Right kidney (tissue), 1 donor: Measurements from ENCODE around the gene CTCFL.

Source experiments
- DNase-seq: peaks from one replicate; pipeline ENCODE4 v3.0.0-alpha.2; 2016

CTCFL gene

DNA sequence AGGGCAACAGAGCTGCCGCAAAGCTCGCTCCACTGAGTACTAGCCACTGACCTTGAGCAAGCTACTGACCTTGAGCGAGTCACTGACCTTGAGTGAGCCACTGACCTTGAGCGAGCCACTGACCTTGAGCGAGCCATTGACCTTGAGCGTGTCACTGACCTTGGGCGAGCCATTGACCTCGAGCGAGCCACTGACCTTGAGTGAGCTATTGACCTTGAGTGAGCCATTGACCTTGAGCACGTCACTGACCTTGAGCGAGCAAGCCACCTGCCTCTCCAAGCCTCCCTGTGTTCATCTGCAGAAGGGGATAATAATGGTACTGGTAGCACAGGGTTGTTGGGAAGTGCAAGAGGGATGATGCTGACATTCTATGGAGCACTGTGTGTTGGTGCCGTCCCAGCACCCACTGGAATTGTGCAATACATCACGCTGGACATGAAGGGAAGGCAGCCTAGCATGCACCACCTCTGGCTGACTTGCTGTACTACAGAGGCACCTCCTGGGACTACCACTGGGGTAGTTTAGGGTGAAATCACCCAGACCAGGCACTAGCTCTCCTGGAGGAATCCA lies 60.2 kb downstream of the CTCFL start:
- DNase-seq = no peak

DNA sequence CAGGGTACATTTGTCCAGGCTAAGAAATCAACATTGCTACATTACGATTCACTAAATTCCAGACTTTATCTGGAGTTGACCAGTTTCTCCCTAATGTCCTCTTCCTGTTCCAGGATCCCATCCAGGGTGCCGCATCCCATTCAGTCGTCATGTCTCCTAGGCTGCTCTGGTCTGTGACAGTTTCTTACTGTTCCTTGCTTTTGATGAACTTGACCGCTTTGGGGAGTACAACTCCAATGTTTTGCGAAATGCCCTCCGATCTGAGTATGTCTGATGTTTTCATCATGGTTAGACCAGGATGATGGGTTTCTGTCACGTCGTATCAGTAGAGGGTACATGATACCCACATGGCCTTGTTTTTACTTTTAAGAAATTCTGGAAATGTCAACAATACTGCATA lies 62.2 kb downstream of the CTCFL start:
- DNase-seq = no peak

DNA sequence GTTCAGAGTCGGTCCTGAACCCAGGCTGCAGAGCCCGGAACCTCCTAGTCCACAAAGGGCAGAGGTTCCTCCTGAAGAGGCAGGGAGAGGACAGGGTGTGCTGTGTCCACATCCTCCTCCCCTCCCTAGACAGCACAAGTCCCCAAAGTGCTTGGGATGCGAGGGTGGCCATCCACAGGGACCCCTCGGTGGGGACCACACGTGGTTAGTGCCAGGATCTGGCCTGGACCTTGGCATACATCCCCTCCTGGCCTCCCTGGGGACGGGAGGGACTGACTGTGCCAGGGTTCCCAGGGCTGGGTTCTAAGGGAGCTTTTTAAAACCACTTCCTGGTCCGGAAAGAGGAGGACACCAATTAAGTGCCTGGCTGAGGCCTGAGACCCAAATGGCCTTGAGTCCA lies 63.2 kb downstream of the CTCFL start:
- no peak for DNase-seq

DNA sequence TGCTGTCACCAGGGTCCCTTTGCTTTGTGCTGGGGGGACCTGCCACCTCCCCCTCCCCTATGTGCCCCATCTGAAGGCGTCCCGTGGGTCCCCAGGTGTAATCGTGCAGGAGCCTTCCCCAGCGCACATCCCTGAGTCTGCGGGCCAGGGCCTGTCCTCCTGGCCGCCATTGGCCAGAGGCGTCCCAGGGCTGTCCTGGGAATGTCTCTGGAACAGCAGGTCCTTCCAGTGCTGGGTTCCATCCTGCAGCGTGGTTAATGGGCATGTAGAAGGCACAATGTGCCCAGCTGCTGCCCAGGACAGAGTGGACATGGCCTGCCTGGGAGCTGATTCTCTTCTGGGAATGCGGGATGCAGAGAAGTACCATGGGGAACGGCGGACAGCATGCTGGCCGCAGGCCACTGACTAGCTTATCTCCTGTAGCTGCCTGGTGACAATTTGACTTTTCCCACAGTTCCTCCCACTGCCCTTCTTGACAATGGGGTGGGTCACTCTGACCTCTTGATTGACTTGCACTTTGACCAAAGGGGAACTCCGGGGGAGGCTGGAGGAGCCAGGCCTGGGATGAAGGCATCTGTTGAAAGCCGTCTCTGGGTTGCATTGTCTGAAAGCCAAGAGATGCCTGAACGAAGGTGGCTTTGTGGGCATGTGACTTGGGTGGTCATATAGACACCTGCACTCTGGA lies 64.0 kb downstream of the CTCFL start:
- DNase-seq = no peak

DNA sequence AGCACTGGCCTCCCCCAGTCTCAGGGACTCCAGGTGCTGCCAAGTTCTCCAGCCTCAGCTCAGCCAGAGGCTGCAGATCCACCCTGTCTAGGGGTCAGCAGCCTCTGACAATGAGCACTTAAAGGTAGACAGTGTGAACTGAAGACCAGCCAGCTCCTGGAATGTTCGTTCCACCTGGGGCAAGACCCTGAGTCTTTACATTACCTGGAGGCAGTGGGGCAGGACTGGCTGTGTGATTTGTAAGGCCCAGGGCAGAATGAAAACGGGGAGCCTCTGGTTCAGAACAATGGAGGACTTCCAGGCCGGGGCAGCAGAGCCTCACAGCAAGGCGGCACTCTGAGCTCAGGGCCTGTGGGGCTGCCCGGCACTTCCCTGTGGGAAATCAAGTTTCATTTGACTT lies 65.0 kb downstream of the CTCFL start:
- no peak for DNase-seq

DNA sequence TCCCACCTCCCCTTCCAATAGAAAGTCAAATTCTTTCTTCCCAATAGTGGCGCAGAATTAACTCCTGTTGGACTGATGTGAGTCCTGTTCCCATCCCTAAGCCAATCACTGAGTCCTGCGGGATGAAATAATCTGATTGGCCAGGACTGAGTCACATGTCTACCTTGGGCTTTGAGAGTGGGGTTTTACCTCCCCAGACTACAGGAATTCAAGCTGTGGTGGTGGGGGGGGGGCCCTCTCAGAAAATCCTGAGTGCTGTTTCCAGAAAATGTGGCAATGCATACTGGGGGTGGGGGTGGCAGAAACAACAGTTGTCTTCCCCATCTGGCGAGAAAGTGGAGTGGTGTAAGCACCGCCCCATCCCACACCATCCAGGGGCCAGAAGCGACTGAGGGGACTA lies 65.7 kb downstream of the CTCFL start:
- no peak for DNase-seq

DNA sequence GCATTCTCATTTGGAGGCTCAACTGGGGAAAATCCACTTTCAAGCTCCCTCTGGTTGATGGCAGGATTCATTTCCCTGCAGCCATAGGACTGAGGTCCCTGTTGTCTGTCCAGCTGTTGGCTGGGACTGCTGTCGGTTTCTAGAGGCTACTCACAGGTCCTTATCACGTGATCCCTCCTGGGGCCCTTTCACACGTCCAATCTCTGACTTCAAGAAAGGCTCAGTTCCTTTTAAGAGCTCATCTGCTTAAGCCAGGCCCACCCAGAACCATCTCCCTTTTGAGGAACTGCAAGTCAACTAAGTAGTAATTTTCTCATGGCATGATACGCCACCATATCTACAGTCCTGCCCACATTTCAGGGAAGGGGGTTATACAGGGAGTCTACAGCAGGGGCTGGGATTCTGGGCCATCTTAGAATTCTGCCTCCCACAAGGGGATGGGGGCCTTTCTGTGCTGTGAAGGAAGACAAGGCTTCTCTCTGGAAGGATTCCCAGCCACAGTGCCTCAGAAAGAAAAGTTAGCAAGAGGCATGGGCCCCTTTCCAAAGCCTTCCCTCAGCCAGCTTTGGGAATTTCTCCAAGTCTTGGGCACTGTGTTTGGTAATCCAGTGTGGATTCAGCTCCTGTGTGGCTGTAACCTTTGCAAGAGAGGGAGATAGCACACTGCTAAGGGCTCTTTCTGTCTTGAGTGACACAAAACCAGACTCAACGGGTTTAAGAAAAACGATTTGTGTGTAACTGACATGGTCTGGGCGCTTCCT lies 66.4 kb downstream of the CTCFL start:
- DNase-seq = no peak

DNA sequence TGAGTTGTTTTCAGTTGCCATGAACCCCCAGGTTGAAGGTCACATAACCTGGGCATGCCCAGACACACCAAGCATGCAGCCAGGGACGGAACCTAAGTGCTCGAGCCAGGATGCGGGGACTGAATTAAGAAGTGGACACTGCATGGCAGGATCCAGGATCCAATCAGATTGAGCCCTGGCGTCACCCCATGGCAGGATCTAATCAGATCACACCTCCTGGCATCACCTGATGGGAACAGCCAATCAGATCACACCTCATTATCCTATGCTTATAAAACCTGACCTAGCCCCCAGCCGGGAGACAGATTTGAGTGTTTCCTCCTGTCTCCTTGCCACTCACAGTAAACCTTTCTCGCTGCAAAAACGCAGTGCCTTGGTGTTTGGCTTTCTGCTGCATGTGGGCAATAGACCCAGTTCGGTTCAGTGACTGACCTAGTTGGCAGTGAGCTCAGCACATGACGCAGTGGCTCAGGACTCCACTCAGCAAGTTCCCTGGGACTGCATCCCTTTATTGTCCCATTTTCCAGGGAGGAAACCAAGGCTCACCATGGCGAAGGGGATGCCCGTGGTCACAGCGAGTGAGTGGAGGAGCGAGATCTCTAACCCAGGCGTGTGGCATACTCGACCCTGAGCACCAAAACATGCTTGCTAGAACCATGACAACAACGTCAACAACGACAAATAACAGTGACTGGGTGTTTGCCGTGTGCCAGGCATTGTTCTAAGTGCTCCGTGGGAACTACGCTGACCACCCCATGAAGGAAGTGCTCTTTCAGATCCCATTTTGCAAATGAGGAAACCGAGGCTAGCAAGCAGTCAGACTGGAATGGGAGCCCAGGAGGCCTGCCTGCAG lies 67.5 kb downstream of the CTCFL start:
- DNase-seq = no peak

DNA sequence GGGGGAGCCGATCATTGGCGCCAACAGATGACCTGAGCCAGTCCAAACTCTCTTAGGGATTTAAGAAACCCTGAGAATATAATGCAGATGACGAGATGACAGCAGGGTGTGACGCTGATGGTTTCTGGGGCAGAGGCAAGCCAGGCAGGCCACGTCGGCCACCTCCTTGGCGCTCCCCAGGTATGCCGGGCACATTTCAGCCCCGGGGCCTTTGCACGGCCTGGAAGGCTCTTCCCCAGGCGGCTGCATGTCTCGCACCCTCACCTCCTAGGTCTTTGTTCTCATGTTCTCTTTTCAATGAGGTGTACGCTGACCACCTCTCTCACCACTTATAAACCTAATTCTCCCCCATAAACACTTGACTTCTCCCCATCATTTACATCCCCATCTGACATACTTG lies 68.8 kb downstream of the CTCFL start:
- no peak for DNase-seq

DNA sequence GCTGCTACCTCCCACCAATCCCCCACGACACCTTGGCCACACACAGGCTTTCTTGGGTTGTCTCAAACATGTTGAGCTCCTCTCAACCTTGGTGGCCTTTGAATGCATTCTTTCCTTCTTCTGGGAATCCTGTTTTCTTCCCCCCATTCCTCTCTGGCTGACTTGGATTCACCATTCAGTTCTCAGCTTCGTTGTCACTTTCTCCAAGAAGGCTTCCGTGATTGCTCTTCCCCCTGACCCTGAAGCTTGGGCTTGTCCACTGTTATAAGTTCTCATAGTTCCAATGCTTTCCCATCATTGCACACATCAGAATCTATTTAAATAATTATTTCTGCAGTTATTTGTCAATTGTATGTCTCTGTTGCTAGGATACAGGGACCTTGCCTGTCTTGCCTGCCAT lies 69.6 kb downstream of the CTCFL start:
- DNase-seq = no peak

DNA sequence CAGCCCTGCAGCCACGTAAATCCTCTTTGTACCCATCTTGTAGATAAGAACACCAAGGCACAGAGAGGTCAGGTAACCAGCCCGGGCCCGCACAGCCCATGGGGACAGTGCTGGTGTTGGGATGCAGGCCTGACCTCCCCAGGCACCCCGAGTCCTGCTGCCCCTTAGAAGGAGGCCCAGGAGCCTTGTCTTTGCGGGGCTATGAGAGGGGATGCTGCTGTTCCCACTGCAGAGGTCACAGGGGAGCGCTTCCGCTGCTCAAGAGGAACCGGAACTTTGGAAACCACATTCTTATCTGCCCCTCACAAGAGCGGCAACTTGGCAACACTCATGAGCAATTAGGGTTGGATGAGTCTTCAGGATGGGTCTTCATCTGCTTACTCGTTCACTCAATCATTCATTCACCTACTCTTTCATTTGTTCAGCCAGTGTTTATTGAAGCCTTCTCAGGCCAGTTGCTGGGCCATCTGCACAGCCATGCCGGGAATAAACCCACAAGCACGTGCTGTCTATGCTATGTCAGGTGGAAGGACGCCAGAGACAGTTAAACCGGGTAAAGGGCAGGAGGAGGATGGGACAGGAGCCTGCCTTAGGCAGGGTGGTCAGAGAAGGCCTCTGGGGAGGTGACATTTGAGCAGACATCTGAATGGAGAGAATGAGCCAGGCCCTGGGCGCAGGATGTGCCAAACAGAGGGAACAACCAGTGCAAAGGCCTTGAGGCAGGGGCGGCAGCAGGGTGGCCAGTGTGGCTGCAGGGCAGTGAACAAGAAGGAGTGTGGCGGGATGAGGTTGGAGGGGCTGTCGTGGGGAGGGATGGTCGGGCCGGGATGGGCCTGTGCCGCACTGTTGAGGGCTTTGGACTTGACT lies 72.9 kb downstream of the CTCFL start:
- DNase-seq = no peak

DNA sequence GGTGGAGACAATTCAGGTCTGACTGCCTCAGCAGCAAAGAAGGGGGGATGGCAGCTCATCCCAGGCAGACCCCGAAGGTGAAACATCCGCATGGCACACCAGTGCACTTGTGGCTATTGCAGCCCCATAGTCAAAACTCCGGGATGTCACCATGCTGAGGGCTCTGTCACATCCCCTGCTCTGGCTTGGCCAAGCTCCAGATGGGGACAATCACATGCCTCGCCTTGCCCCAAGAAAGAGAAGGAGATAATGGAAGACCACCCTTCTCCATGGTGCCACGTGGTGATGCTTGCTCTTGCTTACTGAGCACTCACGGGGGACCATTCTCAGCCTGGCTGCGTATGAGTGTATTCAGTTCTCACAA lies 73.5 kb downstream of the CTCFL start:
- DNase-seq = no peak

DNA sequence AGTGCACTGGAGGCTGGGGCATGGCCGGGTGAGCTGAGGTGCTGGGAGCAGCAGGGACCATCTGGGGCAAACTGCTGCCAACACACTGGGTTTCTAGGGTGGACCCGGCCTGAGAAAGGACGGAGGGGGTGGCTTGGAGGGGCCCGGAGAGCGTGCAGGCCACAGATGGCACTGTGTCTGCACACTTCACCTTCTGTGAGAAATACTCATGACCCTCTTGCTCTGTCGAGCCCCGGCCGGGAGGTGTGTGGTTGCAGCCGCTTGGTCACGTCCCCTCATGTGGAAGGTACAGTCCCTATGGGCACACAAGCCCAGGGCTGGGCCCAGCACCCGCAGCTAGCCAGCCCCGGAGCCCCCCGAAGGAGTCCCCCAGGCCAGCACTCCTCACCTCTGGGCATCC lies 74.0 kb downstream of the CTCFL start:
- DNase-seq = no peak

DNA sequence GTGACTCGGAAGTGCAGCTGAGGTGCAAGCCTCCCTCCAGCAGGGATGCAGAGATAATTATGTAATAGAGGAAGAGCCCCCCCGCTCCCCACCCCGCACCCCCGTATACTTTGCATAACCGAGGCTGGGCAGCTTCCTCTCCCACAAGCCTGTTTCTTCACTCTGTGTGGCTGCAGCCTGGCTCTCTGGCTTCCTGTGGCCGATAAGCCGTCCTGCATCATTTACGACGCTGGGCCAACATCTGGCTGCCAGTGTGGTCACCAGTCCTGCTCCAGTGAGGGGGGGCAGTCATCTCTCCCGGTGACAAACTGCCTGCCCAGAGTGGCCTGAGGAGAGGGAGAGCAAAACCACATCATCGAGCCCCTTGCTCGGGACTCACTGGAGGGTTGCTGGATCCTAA lies 74.5 kb downstream of the CTCFL start:
- DNase-seq = no peak

DNA sequence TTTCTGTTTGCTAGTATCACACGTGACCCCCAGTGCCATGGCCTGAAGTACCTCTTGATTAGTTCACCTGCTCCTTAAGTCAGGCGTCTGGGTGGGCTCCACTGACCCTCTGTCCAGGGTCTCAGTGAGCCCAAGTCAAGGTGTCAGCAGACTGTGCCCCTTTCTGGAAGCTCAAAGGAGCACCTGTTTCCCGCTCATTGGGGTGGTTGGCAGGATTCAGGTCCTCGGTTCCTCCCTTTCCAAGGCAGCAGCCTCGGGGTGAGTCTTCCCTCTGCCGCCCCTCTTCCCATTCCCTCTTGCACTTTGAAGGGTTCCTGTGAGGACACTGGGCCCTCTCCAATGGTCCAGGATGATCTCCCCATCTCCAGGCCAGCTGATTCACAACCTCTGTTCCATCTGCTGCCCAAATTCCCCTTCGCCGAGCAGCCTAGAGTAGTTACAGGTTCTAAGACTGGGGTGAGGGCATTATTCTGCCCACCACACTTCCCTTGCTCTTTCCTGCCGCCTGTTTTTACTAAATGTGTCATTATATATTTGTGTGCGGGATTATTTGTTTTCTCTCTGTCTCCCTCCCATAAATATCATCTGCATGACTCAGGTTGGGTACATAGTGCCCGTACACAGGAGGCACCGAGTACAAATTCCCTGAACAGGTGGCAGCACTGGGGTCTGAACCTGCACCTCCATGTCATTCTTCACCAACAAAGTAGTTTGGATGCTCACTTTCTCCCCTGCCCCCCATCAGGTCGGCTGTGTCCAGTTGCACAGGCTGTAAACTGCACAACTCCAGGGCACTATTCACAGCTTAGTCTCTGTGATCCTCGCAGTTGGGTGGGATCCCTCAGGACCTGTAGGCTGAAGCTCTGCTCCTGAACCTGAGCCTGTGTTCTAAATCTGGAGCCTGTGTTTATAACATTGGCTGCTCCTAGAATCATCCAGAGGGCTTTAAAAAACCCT lies 75.3 kb downstream of the CTCFL start:
- no peak for DNase-seq

DNA sequence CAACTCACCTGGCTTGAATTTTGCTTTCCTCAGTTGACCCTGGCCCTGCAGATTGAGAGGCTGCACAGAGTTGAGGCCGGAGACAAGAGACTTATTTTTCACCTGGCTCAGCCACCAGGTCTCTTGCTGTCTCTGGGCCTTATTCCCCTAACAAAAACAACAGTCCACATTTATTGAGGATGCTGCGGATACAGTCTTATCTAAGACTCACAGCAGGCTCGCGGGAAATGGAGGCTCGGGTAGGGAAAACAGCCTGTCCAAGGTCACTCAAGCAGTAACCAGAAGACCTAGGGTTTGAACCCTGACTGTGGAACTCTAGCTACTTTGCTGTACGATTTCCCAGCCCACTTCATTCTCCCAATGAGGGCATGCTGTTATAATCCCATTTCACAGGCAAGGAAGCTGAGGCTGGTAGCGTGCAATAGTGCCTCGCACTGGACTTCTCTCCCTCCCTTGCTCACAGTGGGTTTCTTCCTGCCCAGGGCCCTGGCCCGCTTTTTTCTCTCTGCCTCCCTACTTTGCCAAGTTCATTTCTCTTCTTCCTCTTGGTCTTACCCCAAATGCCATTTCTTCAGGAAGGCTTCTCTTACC lies 76.1 kb downstream of the CTCFL start:
- DNase-seq = no peak
